Activated T-cell treated with anti-CD3 and anti-CD28 coated beads, Interleukin-2, amount 50 U/mL, for 48 hours (primary cell): ENCODE data around the gene ARHGEF37.
"Not testable (repeated sequence)": the region's sequence is repeated elsewhere in the genome, so short reads cannot be mapped to it uniquely, and the experiment has no call there.

ENCODE experiments used
- DNase-seq, 2 experiments: peaks; one replicate each; pipeline ENCODE4 v3.0.0-alpha.2; 2020

ARHGEF37 gene

GRCh38 chr5:149649730-149650129 is 68.4 kb downstream of the ARHGEF37 start:
- not testable (repeated sequence) for DNase-seq

GRCh38 chr5:149651686-149652085 is 70.4 kb downstream of the ARHGEF37 start:
- DNase-seq: peak in 1 of 2 experiments; percentile 32

- DNase-seq: no peak
These were observed 71.4 kb downstream of the ARHGEF37 start for GRCh38 chr5:149652697-149653096.

- no peak for DNase-seq
These were observed 72.9 kb downstream of the ARHGEF37 start for GRCh38 chr5:149654231-149654630.

- DNase-seq: no peak
These were observed 73.7 kb downstream of the ARHGEF37 start for GRCh38 chr5:149654883-149655505.

- DNase-seq: peak; percentile 59 to 61
These were observed 75.4 kb downstream of the ARHGEF37 start for GRCh38 chr5:149656576-149657182.

- no peak for DNase-seq
These were observed 76.0 kb downstream of the ARHGEF37 start for GRCh38 chr5:149657324-149657723.

- DNase-seq: no peak
These were observed 77.0 kb downstream of the ARHGEF37 start for GRCh38 chr5:149658299-149658698.

- no peak for DNase-seq
These were observed 82.8 kb downstream of the ARHGEF37 start for GRCh38 chr5:149664083-149664482.

GRCh38 chr5:149664666-149665415 is 83.5 kb downstream of the ARHGEF37 start:
- DNase-seq: no peak

- no peak for DNase-seq
These were observed 84.3 kb downstream of the ARHGEF37 start for GRCh38 chr5:149665416-149666175.

GRCh38 chr5:149666212-149666852 is 85.0 kb downstream of the ARHGEF37 start:
- no peak for DNase-seq

- peak; percentile 49 to 50 for DNase-seq
These were observed 86.0 kb downstream of the ARHGEF37 start for GRCh38 chr5:149667084-149667828.

GRCh38 chr5:149667829-149668330 is 86.6 kb downstream of the ARHGEF37 start:
- no peak for DNase-seq

GRCh38 chr5:149669273-149669672 is 88.0 kb downstream of the ARHGEF37 start:
- DNase-seq: not testable (repeated sequence)

GRCh38 chr5:149671544-149671943 is 90.2 kb downstream of the ARHGEF37 start:
- no peak for DNase-seq

GRCh38 chr5:149672701-149673476 is 91.6 kb downstream of the ARHGEF37 start:
- no peak for DNase-seq

- DNase-seq: no peak
These were observed 93.4 kb downstream of the ARHGEF37 start for GRCh38 chr5:149674686-149675085.

GRCh38 chr5:149675610-149676201 is 94.4 kb downstream of the ARHGEF37 start:
- DNase-seq: no peak

- no peak for DNase-seq
These were observed 96.4 kb downstream of the ARHGEF37 start for GRCh38 chr5:149677731-149678130.
